C4-2B (cell line): ENCODE data around the gene SLC45A2.

Experiments
- H3K27ac ChIP-seq: fragments of 450-650 bp; 2 replicates; pipeline ENCODE4 v1.5.1; 2017
- ZFX ChIP-seq: fragments of 450-650 bp; IDR thresholded peaks from 2 replicates; pipeline ENCODE4 v1.6.1; 2017
- TF ChIP-seq, protein P1 (sequence below): fragments of 450-650 bp; conservative IDR thresholded peaks from 2 replicates; pipeline ENCODE4 v1.5.1; 2017; ENCODE audit warnings: mild to moderate bottlenecking

Gene SLC45A2

GRCh38 chr5:33980030-33980429 lies 4.5 kb downstream of the SLC45A2 start:
- H3K27ac ChIP-seq: no peak overlapping the region
- no peak for TF ChIP-seq ZFX
- TF ChIP-seq, protein P1, sequence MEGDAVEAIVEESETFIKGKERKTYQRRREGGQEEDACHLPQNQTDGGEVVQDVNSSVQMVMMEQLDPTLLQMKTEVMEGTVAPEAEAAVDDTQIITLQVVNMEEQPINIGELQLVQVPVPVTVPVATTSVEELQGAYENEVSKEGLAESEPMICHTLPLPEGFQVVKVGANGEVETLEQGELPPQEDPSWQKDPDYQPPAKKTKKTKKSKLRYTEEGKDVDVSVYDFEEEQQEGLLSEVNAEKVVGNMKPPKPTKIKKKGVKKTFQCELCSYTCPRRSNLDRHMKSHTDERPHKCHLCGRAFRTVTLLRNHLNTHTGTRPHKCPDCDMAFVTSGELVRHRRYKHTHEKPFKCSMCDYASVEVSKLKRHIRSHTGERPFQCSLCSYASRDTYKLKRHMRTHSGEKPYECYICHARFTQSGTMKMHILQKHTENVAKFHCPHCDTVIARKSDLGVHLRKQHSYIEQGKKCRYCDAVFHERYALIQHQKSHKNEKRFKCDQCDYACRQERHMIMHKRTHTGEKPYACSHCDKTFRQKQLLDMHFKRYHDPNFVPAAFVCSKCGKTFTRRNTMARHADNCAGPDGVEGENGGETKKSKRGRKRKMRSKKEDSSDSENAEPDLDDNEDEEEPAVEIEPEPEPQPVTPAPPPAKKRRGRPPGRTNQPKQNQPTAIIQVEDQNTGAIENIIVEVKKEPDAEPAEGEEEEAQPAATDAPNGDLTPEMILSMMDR: no peak

DNA sequence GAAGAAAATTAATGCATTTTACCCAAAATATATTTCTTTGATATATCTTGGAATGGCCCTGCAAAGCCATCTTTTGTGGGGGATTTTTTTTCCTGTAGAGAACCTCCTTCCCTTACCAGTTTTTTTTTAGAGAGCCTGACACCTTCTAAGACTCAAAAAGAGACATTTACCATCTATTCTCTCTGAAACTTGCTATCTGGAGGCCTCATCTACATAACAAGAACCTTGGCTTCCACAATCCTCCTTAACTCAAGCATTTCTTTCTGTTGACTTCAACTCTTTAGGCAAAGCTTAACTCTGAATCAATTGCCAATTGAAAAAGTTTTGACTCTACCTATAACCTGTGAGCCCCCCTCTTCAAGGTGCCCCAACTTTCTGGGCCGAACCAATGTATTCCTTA lies 6.2 kb downstream of the SLC45A2 start:
- H3K27ac ChIP-seq: no peak overlapping the region
- no peak for TF ChIP-seq ZFX
- TF ChIP-seq, protein P1: no peak

DNA sequence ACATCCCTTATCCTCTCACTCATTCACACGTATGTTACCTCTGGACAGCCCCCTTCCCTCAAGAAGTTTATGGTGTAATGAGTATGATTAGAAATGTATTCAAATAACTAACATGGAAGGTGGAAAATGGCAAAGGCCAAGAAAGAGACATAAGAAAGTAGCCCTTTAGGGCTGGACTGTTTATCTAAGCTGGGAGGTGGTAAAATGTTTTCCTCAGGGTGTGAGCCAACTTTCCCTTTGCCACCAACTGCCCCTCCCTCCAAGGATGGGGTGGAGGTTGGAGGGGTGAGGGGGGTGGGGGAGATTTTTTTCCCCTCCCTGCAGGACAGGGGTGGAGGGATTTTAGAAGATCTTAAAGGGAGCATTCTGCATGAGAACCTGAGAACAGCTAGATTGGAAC lies 8.2 kb downstream of the SLC45A2 start:
- H3K27ac ChIP-seq: no peak overlapping the region; the same call in 1 of the 2 replicates
- TF ChIP-seq, protein P1: no peak
- no peak for TF ChIP-seq ZFX

GRCh38 chr5:33975852-33976251 lies 8.6 kb downstream of the SLC45A2 start:
- TF ChIP-seq ZFX: no peak
- TF ChIP-seq, protein P1: no peak
- H3K27ac ChIP-seq: no peak overlapping the region; the same call in 1 of the 2 replicates

DNA sequence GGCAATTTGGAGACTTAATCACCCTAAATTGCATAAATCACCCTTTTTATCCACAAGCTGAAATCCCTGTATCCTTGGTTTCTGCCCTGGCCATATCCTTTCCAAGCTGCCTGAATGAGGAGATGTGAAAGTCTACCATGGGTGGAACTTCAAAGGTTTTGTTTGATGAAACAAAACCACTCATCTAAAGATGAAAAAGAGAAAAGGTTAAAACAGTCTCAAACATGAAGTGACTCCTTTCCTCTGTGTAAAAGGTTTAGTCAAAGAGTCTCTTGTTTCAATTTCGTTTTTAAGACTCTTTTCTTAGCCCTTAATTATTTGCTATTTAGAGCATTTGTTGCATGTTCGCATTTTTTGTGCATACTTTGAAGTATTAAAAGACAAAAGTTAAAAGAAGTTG lies 11.2 kb downstream of the SLC45A2 start:
- no peak for TF ChIP-seq ZFX
- TF ChIP-seq, protein P1: no peak
- no peak overlapping the region for H3K27ac ChIP-seq

GRCh38 chr5:33969572-33970452 lies 14.7 kb downstream of the SLC45A2 start:
- H3K27ac ChIP-seq: peak overlapping the region; percentile 34; the same call in 1 of the 2 replicates
- no peak for TF ChIP-seq ZFX
- TF ChIP-seq, protein P1: peak; percentile 82

DNA sequence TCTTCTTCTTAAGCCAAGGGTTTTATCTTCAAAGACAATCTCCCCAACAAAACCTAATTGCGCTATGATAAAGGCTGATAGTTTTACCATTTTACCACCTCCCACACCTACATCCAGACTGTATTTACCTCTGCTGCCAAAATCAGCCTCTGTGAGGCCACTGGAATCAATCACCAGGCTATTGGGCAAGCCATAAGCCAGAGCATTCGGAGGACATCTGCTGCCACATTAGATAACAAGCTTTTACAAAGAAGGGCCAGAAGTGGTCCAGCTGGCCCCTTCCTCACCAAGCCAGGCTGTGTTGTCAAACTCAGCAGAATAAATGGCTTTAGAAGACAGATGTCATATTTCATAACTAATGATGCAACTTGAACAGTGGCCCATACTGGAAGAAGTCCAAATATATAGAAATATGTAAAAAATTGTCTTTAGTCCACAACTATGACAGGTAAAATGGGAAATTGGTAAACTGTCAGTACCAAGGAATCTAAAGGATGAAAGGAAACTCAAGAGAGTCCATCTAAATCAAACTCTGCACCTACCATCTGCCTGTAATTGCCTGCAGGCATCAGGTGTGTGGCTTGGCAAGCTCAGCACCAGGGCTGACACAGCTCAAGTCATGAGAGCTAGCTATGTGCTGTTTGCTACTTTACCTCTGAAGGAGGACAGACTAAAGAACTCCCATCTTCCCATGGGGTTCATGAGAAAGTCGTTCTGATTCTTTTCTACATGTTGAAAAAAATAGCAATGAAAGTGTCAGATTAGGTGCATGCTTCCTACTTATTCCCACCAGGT lies 16.1 kb downstream of the SLC45A2 start:
- TF ChIP-seq, protein P1: no peak
- TF ChIP-seq ZFX: no peak
- H3K27ac ChIP-seq: no peak overlapping the region
